OCI-LY3 (cell line): ENCODE measurements around the gene LMBRD1.

ENCODE experiments used
- EZH2phosphoT487 ChIP-seq: fragments of 200-600 bp; shearing (Covaris generic); IDR thresholded peaks from 2 replicates; pipeline ENCODE4 v1.6.1; 2018; ENCODE audit warnings: antibody characterized with exemption, mixed run types, low read depth
- TF ChIP-seq, protein P1 (sequence below): fragments of 200-600, 300-600 bp; sonication (generic); IDR thresholded peaks from 2 replicates; pipeline ENCODE4 v1.5.1; 2014; ENCODE audit warnings: antibody characterized with exemption, low read length, low read depth

DNA sequence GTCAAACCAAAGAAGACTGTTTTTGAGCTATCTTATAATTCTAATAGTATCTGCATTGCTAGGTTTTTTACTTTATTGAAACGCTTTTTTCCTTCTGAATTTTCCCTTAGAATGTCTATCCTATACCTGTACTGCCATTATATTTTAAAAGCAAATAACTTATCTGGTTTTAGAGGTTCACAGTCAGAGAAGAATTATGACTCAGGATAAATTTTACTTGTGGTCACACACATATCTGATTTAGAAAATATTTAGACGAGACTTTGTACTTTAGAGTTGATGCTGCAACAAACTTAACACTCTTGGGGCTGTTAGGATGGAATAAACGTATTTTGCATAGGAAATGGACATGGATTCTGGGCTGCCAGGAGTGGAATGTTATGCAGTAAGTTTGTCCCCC is 33.0 kb downstream of the LMBRD1 start:
- TF ChIP-seq, protein P1, sequence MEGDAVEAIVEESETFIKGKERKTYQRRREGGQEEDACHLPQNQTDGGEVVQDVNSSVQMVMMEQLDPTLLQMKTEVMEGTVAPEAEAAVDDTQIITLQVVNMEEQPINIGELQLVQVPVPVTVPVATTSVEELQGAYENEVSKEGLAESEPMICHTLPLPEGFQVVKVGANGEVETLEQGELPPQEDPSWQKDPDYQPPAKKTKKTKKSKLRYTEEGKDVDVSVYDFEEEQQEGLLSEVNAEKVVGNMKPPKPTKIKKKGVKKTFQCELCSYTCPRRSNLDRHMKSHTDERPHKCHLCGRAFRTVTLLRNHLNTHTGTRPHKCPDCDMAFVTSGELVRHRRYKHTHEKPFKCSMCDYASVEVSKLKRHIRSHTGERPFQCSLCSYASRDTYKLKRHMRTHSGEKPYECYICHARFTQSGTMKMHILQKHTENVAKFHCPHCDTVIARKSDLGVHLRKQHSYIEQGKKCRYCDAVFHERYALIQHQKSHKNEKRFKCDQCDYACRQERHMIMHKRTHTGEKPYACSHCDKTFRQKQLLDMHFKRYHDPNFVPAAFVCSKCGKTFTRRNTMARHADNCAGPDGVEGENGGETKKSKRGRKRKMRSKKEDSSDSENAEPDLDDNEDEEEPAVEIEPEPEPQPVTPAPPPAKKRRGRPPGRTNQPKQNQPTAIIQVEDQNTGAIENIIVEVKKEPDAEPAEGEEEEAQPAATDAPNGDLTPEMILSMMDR = no peak
- TF ChIP-seq EZH2phosphoT487 = no peak
